GM21717 (cell line): Measurements from ENCODE around the gene DRICH1.
"Not testable (repeated sequence)": the region's sequence is repeated elsewhere in the genome, so short reads cannot be mapped to it uniquely, and the experiment has no call there.

ENCODE experiments used
- ATAC-seq: cut with Tn5 transposase; IDR thresholded peaks from one replicate; pipeline ENCODE4 v1.9.1; 2021; ENCODE audit warnings: mild to moderate bottlenecking, moderate library complexity; ENCODE audit not compliant: unreplicated experiment

Gene DRICH1

GRCh38 chr22:23603266-23603665 is 28.9 kb downstream of the DRICH1 start:
- no peak for ATAC-seq

GRCh38 chr22:23598805-23599518 is 33.2 kb downstream of the DRICH1 start:
- no peak for ATAC-seq

GRCh38 chr22:23597576-23598268 is 34.4 kb downstream of the DRICH1 start:
- ATAC-seq, result not testable (repeated sequence)

GRCh38 chr22:23595904-23596303 is 36.2 kb downstream of the DRICH1 start:
- ATAC-seq, result not testable (repeated sequence)

- ATAC-seq, result no peak
Measured at GRCh38 chr22:23591846-23592245, 40.3 kb downstream of the DRICH1 start.

GRCh38 chr22:23591201-23591791 is 40.8 kb downstream of the DRICH1 start:
- no peak for ATAC-seq

GRCh38 chr22:23583836-23584235 is 48.3 kb downstream of the DRICH1 start:
- ATAC-seq, result no peak

GRCh38 chr22:23583153-23583552 is 49.0 kb downstream of the DRICH1 start:
- ATAC-seq, result no peak

- no peak for ATAC-seq
Measured at GRCh38 chr22:23581260-23581650, 50.9 kb downstream of the DRICH1 start.

- ATAC-seq, result no peak
Measured at GRCh38 chr22:23580576-23581259, 51.4 kb downstream of the DRICH1 start.

- ATAC-seq, result no peak
Measured at GRCh38 chr22:23579870-23580575, 52.1 kb downstream of the DRICH1 start, which contains the start of gene IGLL1. IGLL1 (minus strand) TSS chr22:23580290; CDS start chr22:23580190, 100 bp downstream.

- ATAC-seq, result no peak
Measured at GRCh38 chr22:23579280-23579679, 52.8 kb downstream of the DRICH1 start.

GRCh38 chr22:23578306-23578705 is 53.8 kb downstream of the DRICH1 start:
- no peak for ATAC-seq

GRCh38 chr22:23576681-23577080 is 55.4 kb downstream of the DRICH1 start:
- no peak for ATAC-seq

- no peak for ATAC-seq
Measured at GRCh38 chr22:23575601-23576000, 56.5 kb downstream of the DRICH1 start.

- ATAC-seq, result no peak
Measured at GRCh38 chr22:23574877-23575276, 57.2 kb downstream of the DRICH1 start.

GRCh38 chr22:23574371-23574811 is 57.7 kb downstream of the DRICH1 start:
- no peak for ATAC-seq

GRCh38 chr22:23573701-23574235 is 58.4 kb downstream of the DRICH1 start:
- ATAC-seq, result not testable (repeated sequence)

- not testable (repeated sequence) for ATAC-seq
Measured at GRCh38 chr22:23573106-23573505, 59.0 kb downstream of the DRICH1 start.

GRCh38 chr22:23571486-23571885 is 60.6 kb downstream of the DRICH1 start:
- no peak for ATAC-seq
